ENCODE measurements around the gene CA6.
"Not testable (repeated sequence)": the region's sequence is repeated elsewhere in the genome, so short reads cannot be mapped to it uniquely, and the experiment has no call there.

CA6 gene

GRCh38 chr1:8969937-8970336 is 24.3 kb downstream of the CA6 start:
- no peak for DNase-seq (ENCODE audit: low spot score)

- no peak for DNase-seq (ENCODE audit: low spot score)
Measured at GRCh38 chr1:8970870-8971337, 25.2 kb downstream of the CA6 start.

- no peak for DNase-seq (ENCODE audit: low spot score)
Measured at GRCh38 chr1:8974551-8974950, 28.9 kb downstream of the CA6 start.

GRCh38 chr1:8976338-8976737 is 30.7 kb downstream of the CA6 start:
- no peak for DNase-seq (ENCODE audit: low spot score)

- no peak for DNase-seq (ENCODE audit: low spot score)
Measured at GRCh38 chr1:8976896-8977450, 31.3 kb downstream of the CA6 start.

GRCh38 chr1:8980656-8981055 is 35.0 kb downstream of the CA6 start:
- no peak for DNase-seq (ENCODE audit: low spot score)

GRCh38 chr1:8981169-8981568 is 35.5 kb downstream of the CA6 start:
- no peak for DNase-seq (ENCODE audit: low spot score)

- DNase-seq (ENCODE audit: low spot score) = no peak
Measured at GRCh38 chr1:8984203-8984602, 38.5 kb downstream of the CA6 start.

- no peak for DNase-seq (ENCODE audit: low spot score)
Measured at GRCh38 chr1:8984990-8985389, 39.3 kb downstream of the CA6 start.

GRCh38 chr1:8985915-8986813 is 40.5 kb downstream of the CA6 start:
- peak; percentile 30 for DNase-seq (ENCODE audit: low spot score)

GRCh38 chr1:8986814-8987190 is 41.1 kb downstream of the CA6 start:
- DNase-seq (ENCODE audit: low spot score) = no peak

- DNase-seq (ENCODE audit: low spot score) = peak; percentile 68
Measured at GRCh38 chr1:8987881-8988617, 42.4 kb downstream of the CA6 start.

GRCh38 chr1:8988618-8988967 is 42.9 kb downstream of the CA6 start:
- no peak for DNase-seq (ENCODE audit: low spot score)

- no peak for DNase-seq (ENCODE audit: low spot score)
Measured at GRCh38 chr1:8989061-8989460, 43.4 kb downstream of the CA6 start.

- DNase-seq (ENCODE audit: low spot score) = no peak
Measured at GRCh38 chr1:8989821-8990220, 44.2 kb downstream of the CA6 start.

GRCh38 chr1:8992936-8993687 is 47.4 kb downstream of the CA6 start:
- no peak for DNase-seq (ENCODE audit: low spot score)

- not testable (repeated sequence) for DNase-seq (ENCODE audit: low spot score)
Measured at GRCh38 chr1:8993962-8994675, 48.5 kb downstream of the CA6 start.

- not testable (repeated sequence) for DNase-seq (ENCODE audit: low spot score)
Measured at GRCh38 chr1:9001534-9002214, 56.0 kb downstream of the CA6 start.

GRCh38 chr1:9002215-9002560 is 56.5 kb downstream of the CA6 start:
- DNase-seq (ENCODE audit: low spot score) = not testable (repeated sequence)

GRCh38 chr1:9004031-9004699 is 58.5 kb downstream of the CA6 start:
- DNase-seq (ENCODE audit: low spot score) = no peak
